ENCODE measurements around the gene CYP19A1. TPM values are rescaled to one million over a fixed set of nuclear protein-coding genes. Genes with fewer than 3 reads are reported as not detected.
A peak's percentile ranks its signal among the peaks of the same experiment; 100 is the strongest.
"Not testable (repeated sequence)": the region's sequence is repeated elsewhere in the genome, so short reads cannot be mapped to it uniquely, and the experiment has no call there.

The CYP19A1 gene
- total RNA-seq, 1 donor = 3.1 TPM

DNA sequence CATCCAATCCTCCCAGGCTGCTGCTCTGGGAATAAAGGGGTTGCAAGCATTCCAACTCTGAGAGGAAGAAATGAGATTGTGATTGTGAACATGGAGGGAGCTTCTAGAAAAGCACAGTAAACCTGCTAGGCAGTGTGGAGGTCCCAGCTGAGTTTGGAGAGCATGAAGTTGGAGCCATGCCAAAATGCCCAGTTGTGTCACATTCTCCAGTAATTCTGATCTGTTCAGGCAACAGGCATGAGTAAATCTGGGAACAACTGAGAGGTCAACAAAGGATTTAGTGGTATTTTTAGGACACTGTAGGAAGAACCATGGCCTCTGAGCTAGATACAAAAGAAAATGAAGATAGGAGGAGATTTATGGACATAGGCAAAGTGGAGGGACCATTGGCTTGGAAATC, 74.7 kb downstream of the CYP19A1 start:
- DNase-seq (ENCODE audit: low read depth) = no peak
- no peak overlapping the region for H3K4me3 ChIP-seq (ENCODE audit: low read depth, low read length)
- TF ChIP-seq, protein P1, sequence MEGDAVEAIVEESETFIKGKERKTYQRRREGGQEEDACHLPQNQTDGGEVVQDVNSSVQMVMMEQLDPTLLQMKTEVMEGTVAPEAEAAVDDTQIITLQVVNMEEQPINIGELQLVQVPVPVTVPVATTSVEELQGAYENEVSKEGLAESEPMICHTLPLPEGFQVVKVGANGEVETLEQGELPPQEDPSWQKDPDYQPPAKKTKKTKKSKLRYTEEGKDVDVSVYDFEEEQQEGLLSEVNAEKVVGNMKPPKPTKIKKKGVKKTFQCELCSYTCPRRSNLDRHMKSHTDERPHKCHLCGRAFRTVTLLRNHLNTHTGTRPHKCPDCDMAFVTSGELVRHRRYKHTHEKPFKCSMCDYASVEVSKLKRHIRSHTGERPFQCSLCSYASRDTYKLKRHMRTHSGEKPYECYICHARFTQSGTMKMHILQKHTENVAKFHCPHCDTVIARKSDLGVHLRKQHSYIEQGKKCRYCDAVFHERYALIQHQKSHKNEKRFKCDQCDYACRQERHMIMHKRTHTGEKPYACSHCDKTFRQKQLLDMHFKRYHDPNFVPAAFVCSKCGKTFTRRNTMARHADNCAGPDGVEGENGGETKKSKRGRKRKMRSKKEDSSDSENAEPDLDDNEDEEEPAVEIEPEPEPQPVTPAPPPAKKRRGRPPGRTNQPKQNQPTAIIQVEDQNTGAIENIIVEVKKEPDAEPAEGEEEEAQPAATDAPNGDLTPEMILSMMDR (IDR thresholded peaks at IDR 0.05; ENCODE audit: insufficient read depth, low read length) = no peak

DNA sequence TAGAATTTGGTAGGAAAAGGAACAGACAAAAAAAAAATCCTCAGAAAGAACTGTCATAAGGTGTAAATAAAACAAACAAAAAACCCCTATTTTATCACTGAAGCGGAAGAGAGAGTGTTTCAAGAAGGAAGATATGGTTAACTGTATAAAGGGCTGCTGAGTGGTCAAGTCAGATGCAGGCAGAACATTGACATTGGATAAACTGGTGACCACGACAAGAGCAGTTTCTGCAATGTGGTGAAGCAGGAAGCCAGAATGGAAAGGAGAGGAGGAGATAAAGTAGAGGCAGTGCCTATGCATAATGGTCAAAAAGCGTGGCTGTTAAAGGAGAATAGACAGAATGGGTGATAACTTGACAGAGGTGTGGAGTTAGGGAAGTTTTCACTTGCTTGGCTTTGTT, 75.3 kb downstream of the CYP19A1 start:
- DNase-seq (ENCODE audit: low read depth) = no peak
- TF ChIP-seq, protein P1 (IDR thresholded peaks at IDR 0.05; ENCODE audit: insufficient read depth, low read length) = no peak
- H3K4me3 ChIP-seq (ENCODE audit: low read depth, low read length) = no peak overlapping the region

DNA sequence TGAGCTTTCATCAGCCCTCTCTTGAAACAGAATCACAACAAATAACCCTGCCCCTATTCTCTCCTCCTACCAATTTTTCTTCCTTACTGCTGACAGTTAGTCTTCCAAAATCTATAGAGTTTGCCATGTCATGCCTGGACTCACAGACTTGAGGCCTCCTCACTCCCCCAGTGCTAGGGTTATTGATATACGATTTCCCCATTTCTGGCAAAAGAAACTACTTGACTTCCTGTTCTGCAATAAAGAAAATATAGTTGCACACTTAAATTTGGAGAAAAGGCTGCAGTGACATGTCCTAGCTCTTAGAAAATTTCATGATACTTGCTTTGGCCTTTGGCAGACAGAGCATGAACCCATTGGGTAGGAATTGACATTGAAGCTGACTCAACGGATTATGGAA, 75.9 kb downstream of the CYP19A1 start:
- DNase-seq (ENCODE audit: low read depth) = no peak
- TF ChIP-seq, protein P1 (IDR thresholded peaks at IDR 0.05; ENCODE audit: insufficient read depth, low read length) = no peak
- H3K4me3 ChIP-seq (ENCODE audit: low read depth, low read length) = no peak overlapping the region

DNA sequence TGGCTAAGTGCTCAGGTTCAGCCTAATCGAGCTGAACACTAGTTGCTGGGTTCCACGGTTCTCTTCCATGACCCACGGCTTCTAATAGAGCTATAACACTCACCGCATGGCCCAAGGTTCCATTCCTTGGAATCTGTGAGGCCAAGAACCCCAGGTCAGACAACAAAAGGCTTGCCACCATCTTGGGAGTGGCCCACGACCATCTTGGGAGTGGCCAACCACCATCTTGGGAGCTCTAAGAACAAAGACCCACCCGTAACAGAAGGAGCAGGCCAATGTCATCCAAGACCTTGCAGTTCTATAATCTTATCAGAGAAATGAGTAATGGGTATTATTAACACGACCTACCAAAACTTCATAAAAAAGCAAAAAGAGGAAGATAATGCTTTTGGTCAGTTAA, 77.3 kb downstream of the CYP19A1 start:
- not testable (repeated sequence) for H3K4me3 ChIP-seq (ENCODE audit: low read depth, low read length); DNase-seq (ENCODE audit: low read depth)

DNA sequence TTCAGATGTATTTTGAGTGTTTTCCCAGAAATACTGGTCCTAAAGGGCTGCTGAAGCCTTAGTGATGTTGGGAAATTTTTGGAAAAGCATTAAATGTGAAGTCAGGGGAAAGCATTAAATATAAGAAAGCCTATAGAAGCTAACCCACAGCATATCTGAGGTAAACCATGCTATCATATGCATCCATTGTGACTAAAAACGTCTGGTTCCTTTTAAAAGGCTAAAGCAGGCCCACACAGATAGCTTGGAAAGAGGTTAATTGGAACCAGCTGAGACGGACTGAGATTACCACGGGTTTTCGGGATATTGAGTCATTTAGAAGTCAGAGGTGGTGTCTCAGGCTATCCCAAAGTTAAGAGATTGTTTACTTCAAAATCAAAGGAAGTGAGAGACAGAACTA, 78.2 kb downstream of the CYP19A1 start:
- peak; percentile 93 for DNase-seq (ENCODE audit: low read depth)
- no peak overlapping the region for H3K4me3 ChIP-seq (ENCODE audit: low read depth, low read length)
- TF ChIP-seq, protein P1 (IDR thresholded peaks at IDR 0.05; ENCODE audit: insufficient read depth, low read length) = no peak

DNA sequence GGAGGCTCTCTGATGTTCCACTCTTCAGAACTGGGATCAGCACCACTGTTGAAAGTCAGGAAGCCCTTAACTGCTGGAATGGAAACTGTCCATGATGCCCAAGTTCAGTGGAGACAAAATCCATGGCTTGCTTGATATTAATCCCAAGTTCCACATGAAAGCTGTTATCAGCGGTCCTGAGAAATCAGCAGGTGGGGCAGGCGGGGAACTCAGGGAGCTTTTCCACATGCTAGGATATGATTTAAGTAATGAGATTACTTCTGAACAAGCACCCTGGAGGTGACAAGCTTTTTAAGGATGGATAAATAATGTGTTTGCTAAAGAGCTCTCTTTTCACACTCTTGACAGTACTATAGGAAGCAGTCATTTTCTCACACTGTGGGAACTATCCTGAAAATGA, 82.9 kb downstream of the CYP19A1 start:
- TF ChIP-seq, protein P1 (IDR thresholded peaks at IDR 0.05; ENCODE audit: insufficient read depth, low read length) = no peak
- H3K4me3 ChIP-seq (ENCODE audit: low read depth, low read length) = no peak overlapping the region
- no peak for DNase-seq (ENCODE audit: low read depth)

DNA sequence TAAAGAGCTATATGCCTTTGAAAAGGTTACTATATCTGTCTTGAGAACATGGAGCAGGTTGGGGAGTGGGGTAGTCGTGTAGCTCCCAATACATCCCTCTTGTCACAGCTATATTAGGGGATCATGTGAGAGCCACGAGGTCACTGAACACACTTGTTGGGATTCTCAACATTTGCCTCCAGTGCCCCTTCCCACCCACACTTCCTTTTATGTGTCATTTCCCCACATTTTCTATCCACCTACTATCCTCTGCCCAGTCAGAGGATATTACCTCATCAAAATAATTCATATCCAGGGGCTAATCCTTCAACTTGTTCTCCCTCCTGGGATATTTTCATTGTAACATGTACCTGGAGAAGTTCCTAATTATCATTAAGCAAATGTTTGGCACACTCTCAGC, 85.0 kb downstream of the CYP19A1 start:
- H3K4me3 ChIP-seq (ENCODE audit: low read depth, low read length) = no peak overlapping the region
- TF ChIP-seq, protein P1 (IDR thresholded peaks at IDR 0.05; ENCODE audit: insufficient read depth, low read length) = no peak
- no peak for DNase-seq (ENCODE audit: low read depth)

Measured in fibroblast of the aortic adventitia (primary cell).